ENCODE data around the gene ZNF484.

DNA sequence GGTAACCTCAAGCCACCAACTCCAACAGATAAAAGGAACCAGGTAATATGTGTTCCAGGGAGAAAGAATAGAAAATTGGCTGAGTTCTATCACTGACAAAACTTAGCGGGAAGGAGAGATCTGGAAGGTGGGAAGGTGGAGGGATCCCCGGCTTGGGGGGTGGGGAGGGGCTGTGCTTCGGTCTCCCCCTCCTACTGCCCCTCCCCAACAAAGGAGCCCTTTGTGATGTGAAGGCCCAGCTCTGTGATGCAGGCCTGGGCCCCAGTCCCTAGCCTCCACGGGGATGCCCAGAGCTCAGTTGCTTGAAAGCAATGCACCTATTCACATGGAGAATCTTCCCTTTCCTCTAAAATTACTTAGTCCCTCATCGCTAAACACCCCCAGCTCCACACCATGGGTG lies 4.4 kb upstream of the ZNF484 start:
- TF ChIP-seq POLR2A (IDR thresholded peaks at IDR 0.05; ENCODE audit: low read depth, low read length) = no peak
- TF ChIP-seq, protein P1, sequence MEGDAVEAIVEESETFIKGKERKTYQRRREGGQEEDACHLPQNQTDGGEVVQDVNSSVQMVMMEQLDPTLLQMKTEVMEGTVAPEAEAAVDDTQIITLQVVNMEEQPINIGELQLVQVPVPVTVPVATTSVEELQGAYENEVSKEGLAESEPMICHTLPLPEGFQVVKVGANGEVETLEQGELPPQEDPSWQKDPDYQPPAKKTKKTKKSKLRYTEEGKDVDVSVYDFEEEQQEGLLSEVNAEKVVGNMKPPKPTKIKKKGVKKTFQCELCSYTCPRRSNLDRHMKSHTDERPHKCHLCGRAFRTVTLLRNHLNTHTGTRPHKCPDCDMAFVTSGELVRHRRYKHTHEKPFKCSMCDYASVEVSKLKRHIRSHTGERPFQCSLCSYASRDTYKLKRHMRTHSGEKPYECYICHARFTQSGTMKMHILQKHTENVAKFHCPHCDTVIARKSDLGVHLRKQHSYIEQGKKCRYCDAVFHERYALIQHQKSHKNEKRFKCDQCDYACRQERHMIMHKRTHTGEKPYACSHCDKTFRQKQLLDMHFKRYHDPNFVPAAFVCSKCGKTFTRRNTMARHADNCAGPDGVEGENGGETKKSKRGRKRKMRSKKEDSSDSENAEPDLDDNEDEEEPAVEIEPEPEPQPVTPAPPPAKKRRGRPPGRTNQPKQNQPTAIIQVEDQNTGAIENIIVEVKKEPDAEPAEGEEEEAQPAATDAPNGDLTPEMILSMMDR (IDR thresholded peaks at IDR 0.05; ENCODE audit: extremely low read depth in 1 of 2, insufficient read depth in 1 of 2, low read depth in 1 of 2, low read length in 2 of 2) = no peak
- no peak for TF ChIP-seq EZH2 (IDR thresholded peaks at IDR 0.05; ENCODE audit: borderline replicate concordance, low read depth, low read length, severe bottlenecking)
- TF ChIP-seq POLR2AphosphoS5 (IDR thresholded peaks at IDR 0.05; ENCODE audit: insufficient read depth, low read depth, low read length) = no peak
- TF ChIP-seq JUN (IDR thresholded peaks at IDR 0.05; ENCODE audit: borderline replicate concordance, insufficient read depth, insufficient read length, low read depth) = no peak
- no peak for TF ChIP-seq GATA2 (IDR thresholded peaks at IDR 0.05; ENCODE audit: insufficient read depth, insufficient read length, low read depth, low read length)
- TF ChIP-seq, protein P2, sequence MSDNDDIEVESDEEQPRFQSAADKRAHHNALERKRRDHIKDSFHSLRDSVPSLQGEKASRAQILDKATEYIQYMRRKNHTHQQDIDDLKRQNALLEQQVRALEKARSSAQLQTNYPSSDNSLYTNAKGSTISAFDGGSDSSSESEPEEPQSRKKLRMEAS (IDR thresholded peaks at IDR 0.05; ENCODE audit: insufficient read depth, insufficient read length) = no peak
